CD4-positive, alpha-beta T cell (primary cell): ENCODE measurements around the gene PGS1. TPM values are rescaled to one million over a fixed set of nuclear protein-coding genes. Genes with fewer than 3 reads are reported as not detected.

Source experiments
- ATAC-seq: fragments of 200-7000 bp; cut with Tn5 transposase; one replicate; pipeline ENCODE4 v1.10.0; 2022; ENCODE audit warnings: mild to moderate bottlenecking; ENCODE audit not compliant: poor library complexity
- CTCF ChIA-PET: fragments of 350-600 bp; sonication (Branson Sonifier 250); formaldehyde crosslinking; loops from one replicate; lab custom pipeline; 2021; ENCODE audit warnings: antibody characterized with exemption, inconsistent platforms; lab: Charles Lee
- POLR2A ChIA-PET: fragments of 350-600 bp; sonication (Branson Sonifier 250); formaldehyde crosslinking; loops from one replicate; lab custom pipeline; 2021; ENCODE audit warnings: antibody characterized with exemption, inconsistent platforms; lab: Charles Lee
- DNase-seq, 14 experiments: peaks; one replicate each; pipeline ENCODE4 v3.0.0-alpha.2; 2013 to 2020; ENCODE audit warnings: mixed read lengths in 2 of 14
- H3K27ac ChIP-seq, 2 donors: one replicate each; pipeline versions ENCODE4 v1.5.1 to v1.7.0; 2013; ENCODE audit warnings: low read length in 2 of 2, low read depth in 1 of 2, mild to moderate bottlenecking in 1 of 2
- H3K27me3 ChIP-seq, 2 experiments: 1 replicate in 1 of 2; 2 replicates in 1 of 2; pipeline versions ENCODE4 v1.6.1 to v1.7.0; 2013; ENCODE audit warnings: low read length in 2 of 2, control low read depth in 1 of 2, mild to moderate bottlenecking in 1 of 2, moderate library complexity in 1 of 2; ENCODE audit not compliant: insufficient read depth in 2 of 2, control insufficient read depth in 1 of 2
- H3K36me3 ChIP-seq: one replicate; pipeline ENCODE4 v1.6.1; 2013; ENCODE audit warnings: low read length, control low read depth; ENCODE audit not compliant: insufficient read depth
- H3K4me1 ChIP-seq: one replicate; pipeline ENCODE4 v1.6.1; 2013; ENCODE audit warnings: low read length, control low read depth; ENCODE audit not compliant: insufficient read depth
- H3K4me3 ChIP-seq: one replicate; pipeline ENCODE4 v1.5.1; 2013; ENCODE audit warnings: mild to moderate bottlenecking, low read length, moderate library complexity
- H3K9me3 ChIP-seq, 2 experiments: 1 replicate in 1 of 2; 2 replicates in 1 of 2; pipeline versions ENCODE4 v1.6.1 to v1.7.0; 2013; ENCODE audit warnings: low read length in 2 of 2, mild to moderate bottlenecking in 2 of 2, control low read depth in 1 of 2, moderate library complexity in 1 of 2; ENCODE audit not compliant: control insufficient read depth in 1 of 2, insufficient read depth in 1 of 2
- H3K27ac Mint-ChIP-seq: one replicate; pipeline ENCODE4 v1.8.0; 2020; ENCODE audit warnings: mixed read lengths
- H3K27me3 Mint-ChIP-seq: one replicate; pipeline ENCODE4 v1.8.0; 2021; ENCODE audit warnings: mixed read lengths
- H3K36me3 Mint-ChIP-seq: one replicate; pipeline ENCODE4 v1.8.0; 2021; ENCODE audit warnings: low read depth, mixed read lengths
- H3K4me1 Mint-ChIP-seq: one replicate; pipeline ENCODE4 v1.8.0; 2021; ENCODE audit warnings: low read depth, mixed read lengths
- H3K4me3 Mint-ChIP-seq: one replicate; pipeline ENCODE4 v1.8.0; 2020; ENCODE audit warnings: mild to moderate bottlenecking, mixed read lengths
- H3K9me3 Mint-ChIP-seq: one replicate; pipeline ENCODE4 v1.8.0; 2020; ENCODE audit warnings: mixed read lengths
- intact Hi-C, 2 experiments: fragments of 100-400 bp; cut with DNase I in 1 of 2; cut with micrococcal nuclease in 1 of 2; formaldehyde crosslinking; loops; one replicate each; pipeline versions ENCODE4 v1.15.1 to v1.9.0; 2023 to 2025; cut with DNase I, micrococcal nuclease
- total RNA-seq, 174 experiments: library from RNA in 2 of 174; stranded (reverse) in 2 of 174; gene quantifications; one replicate each; pipeline ENCODE4 v1.2.3 and lab custom pipeline; 2021 to 2026
- TF ChIP-seq, protein P1 (sequence below): fragments of 200-600 bp; IDR thresholded peaks from one replicate; pipeline ENCODE4 v1.8.0; 2022; ENCODE audit warnings: antibody characterized with exemption, mild to moderate bottlenecking

The PGS1 gene
- total RNA-seq, 2 experiments from 2014 or later, result 40.9 to 45.3 TPM

DNA sequence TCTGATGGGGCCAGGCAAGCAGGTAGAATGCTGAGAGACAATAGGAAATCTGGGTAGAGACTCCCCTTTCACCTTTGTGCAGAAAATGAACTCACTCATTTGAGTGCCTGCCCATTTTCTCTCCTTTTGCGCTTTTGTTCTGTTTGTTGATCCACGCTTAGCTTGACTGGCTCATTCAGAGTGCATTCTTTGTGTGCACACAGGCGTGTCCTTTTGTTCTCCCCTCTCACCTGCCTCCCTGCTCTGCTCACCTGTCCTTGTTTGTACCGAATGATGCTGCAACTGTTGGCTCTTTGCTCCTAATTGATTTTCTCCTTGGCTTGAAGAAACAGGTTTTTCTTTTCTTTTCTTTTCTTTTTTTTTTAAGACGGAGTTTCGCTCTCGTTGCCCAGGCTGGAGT lies 15.8 kb downstream of the PGS1 start:
- no peak overlapping the region for H3K27ac Mint-ChIP-seq
- H3K36me3 Mint-ChIP-seq, result peaks cover 67% of the 10 kb centered on the region
- H3K36me3 ChIP-seq, result peaks cover 77% of the 10 kb centered on the region
- no peaks in the 10 kb centered on the region for H3K27me3 ChIP-seq
- no peaks in the 10 kb centered on the region for H3K27me3 Mint-ChIP-seq
- peaks cover 11% of the 10 kb centered on the region for H3K4me1 ChIP-seq
- peaks cover 28% of the 10 kb centered on the region for H3K4me1 Mint-ChIP-seq
- H3K9me3 Mint-ChIP-seq, result no peaks in the 10 kb centered on the region
- DNase-seq (no peak), ATAC-seq (no peak)
- no peak overlapping the region for H3K4me3 Mint-ChIP-seq
- no peaks in the 10 kb centered on the region for H3K9me3 ChIP-seq
- ChIA-PET POLR2A (no interaction called here), CTCF (no interaction called here)
- intact Hi-C loops, result no loop called here
- no peak overlapping the region for H3K4me3 ChIP-seq
- TF ChIP-seq, protein P1, sequence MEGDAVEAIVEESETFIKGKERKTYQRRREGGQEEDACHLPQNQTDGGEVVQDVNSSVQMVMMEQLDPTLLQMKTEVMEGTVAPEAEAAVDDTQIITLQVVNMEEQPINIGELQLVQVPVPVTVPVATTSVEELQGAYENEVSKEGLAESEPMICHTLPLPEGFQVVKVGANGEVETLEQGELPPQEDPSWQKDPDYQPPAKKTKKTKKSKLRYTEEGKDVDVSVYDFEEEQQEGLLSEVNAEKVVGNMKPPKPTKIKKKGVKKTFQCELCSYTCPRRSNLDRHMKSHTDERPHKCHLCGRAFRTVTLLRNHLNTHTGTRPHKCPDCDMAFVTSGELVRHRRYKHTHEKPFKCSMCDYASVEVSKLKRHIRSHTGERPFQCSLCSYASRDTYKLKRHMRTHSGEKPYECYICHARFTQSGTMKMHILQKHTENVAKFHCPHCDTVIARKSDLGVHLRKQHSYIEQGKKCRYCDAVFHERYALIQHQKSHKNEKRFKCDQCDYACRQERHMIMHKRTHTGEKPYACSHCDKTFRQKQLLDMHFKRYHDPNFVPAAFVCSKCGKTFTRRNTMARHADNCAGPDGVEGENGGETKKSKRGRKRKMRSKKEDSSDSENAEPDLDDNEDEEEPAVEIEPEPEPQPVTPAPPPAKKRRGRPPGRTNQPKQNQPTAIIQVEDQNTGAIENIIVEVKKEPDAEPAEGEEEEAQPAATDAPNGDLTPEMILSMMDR, result no peak
- H3K27ac ChIP-seq, result no peak overlapping the region

DNA sequence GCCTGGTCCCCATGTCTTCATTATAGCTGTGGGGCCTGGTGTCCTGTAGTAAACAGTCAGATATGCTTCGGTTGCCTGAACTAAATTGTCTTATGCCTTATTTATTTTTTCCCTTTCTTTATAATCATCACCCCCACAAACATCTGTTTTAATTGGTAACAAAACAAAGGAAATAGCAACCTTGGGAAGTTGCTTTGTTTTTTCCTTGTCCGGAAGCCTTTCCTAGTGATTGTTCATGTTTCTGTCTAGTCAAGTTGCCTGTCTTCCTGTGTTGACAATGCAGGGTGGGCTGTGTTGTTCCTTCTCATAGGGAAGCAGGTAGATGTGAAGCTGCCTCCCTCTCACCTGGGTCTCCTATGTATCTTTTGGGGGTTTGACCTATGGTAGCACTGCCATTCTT lies 16.7 kb downstream of the PGS1 start:
- peaks cover 7% of the 10 kb centered on the region for H3K4me1 ChIP-seq
- Mint-ChIP-seq H3K9me3 (no peaks in the 10 kb centered on the region), H3K4me3 (no peak overlapping the region), H3K27me3 (no peaks in the 10 kb centered on the region), H3K27ac (peak overlapping the region; percentile 27), H3K36me3 (peaks cover 77% of the 10 kb centered on the region), H3K4me1 (peaks cover 23% of the 10 kb centered on the region)
- intact Hi-C loops, result no loop called here
- no peak for DNase-seq
- H3K27me3 ChIP-seq, result no peaks in the 10 kb centered on the region
- no peak overlapping the region for H3K4me3 ChIP-seq
- POLR2A ChIA-PET, result no interaction called here
- H3K36me3 ChIP-seq, result peaks cover 86% of the 10 kb centered on the region
- CTCF ChIA-PET, result no interaction called here
- H3K27ac ChIP-seq, result no peak overlapping the region
- TF ChIP-seq, protein P1, result no peak
- no peak for ATAC-seq
- no peaks in the 10 kb centered on the region for H3K9me3 ChIP-seq

DNA sequence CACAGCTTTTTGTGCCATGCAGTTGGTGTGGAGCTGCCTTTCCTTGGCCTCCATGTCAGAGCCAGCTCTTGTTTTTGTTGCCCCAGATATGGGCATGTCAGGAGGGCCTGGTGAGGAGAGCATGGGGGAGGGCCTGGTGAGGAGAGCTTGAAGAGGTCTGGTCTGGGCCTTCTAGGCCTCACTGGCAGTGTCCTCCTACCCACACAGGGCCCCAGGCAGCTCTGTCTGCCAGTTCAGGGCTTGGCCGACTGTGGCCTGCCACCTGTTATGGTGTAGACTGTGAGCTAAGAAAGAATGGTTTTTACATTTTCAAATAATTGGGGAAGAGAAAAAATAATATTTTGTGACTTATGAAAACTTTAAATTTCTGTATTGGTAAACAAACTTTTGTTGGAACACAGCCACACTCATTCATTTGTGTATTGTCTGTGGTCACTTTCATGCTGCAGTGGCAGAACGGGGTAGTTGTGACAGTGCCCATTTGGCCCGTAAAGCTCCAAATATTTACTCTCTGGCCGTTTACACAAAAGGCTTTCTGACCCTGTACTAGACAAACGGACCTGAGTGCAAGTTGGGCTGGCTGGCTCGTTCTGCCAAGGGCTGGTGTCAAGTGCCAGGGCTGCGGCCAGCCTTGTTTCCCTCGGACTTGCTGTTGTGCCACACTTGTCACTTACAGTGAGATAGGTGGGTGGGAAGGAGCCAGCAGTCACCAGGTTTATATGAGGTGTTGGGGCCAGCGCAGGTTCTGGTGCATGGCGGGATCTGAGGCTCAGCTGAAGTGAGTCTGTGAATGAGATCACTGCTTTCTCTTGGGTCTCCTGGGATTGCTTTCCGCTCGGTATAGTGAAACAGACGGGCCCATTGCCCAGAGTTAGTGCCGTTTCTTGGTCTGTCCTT lies 18.2 kb downstream of the PGS1 start:
- Histone ChIP-seq H3K27ac (no peak overlapping the region), H3K9me3 (no peaks in the 10 kb centered on the region), H3K4me1 (no peaks in the 10 kb centered on the region), H3K27me3 (no peaks in the 10 kb centered on the region), H3K36me3 (peaks cover 91% of the 10 kb centered on the region), H3K4me3 (no peak overlapping the region)
- DNase-seq, result no peak
- ChIA-PET POLR2A (no interaction called here), CTCF (no interaction called here)
- Mint-ChIP-seq H3K4me3 (no peak overlapping the region), H3K27me3 (no peaks in the 10 kb centered on the region), H3K36me3 (peaks cover 92% of the 10 kb centered on the region), H3K4me1 (peaks cover 17% of the 10 kb centered on the region), H3K9me3 (no peaks in the 10 kb centered on the region), H3K27ac (no peak overlapping the region)
- ATAC-seq, result no peak
- intact Hi-C loops, result no loop called here
- TF ChIP-seq, protein P1, result no peak
